Measurements from ENCODE around the gene TUBGCP2. TPM values are rescaled to one million over a fixed set of nuclear protein-coding genes. Genes with fewer than 3 reads are reported as not detected.

Gene TUBGCP2
- total RNA-seq, 2 donors from 2014 or later: 33.6 to 36.6 TPM

- DNase-seq: no peak
- ATAC-seq: no peak
- intact Hi-C loops (cut with DNase I): no loop called here
These were observed 35.6 kb upstream of the TUBGCP2 start for GRCh38 chr10:133344236-133344635.

GRCh38 chr10:133343558-133343957 lies 34.9 kb upstream of the TUBGCP2 start:
- no peak for DNase-seq
- intact Hi-C loops (cut with DNase I): no loop called here
- no peak for ATAC-seq

GRCh38 chr10:133342942-133343341 lies 34.3 kb upstream of the TUBGCP2 start:
- intact Hi-C loops (cut with DNase I): no loop called here
- no peak for DNase-seq

GRCh38 chr10:133341983-133342382 lies 33.3 kb upstream of the TUBGCP2 start:
- intact Hi-C loops (cut with DNase I): no loop called here
- ATAC-seq (no peak), DNase-seq (no peak)

More at GRCh38 chr10:133342942-133343341, 34.3 kb upstream of the TUBGCP2 start:
- no peak for ATAC-seq

GRCh38 chr10:133339708-133340380 lies 31.2 kb upstream of the TUBGCP2 start:
- DNase-seq: no peak
- intact Hi-C loops (cut with DNase I): loop anchor here in 1 of 2 donors (10.0 kb wide), 1 partner anchor 185 kb away; the partner anchor contains the start of gene CYP2E1
- ATAC-seq: no peak

- ATAC-seq (no peak), DNase-seq (no peak)
- intact Hi-C loops (cut with DNase I): loop anchor here in 1 of 2 donors (10.0 kb wide), 1 partner anchor 186 kb away; the partner anchor contains the start of gene CYP2E1
These were observed 29.7 kb upstream of the TUBGCP2 start for GRCh38 chr10:133338080-133339071.

GRCh38 chr10:133337370-133337725 lies 28.7 kb upstream of the TUBGCP2 start:
- ATAC-seq (no peak), DNase-seq (no peak)
- intact Hi-C loops (cut with DNase I): loop anchor here in 1 of 2 donors (10.0 kb wide), 1 partner anchor 187 kb away; the partner anchor contains the start of gene CYP2E1

- intact Hi-C loops (cut with DNase I): loop anchor here in 1 of 2 donors (10.0 kb wide), 1 partner anchor 188 kb away; the partner anchor contains the start of gene CYP2E1
- DNase-seq: no peak
- ATAC-seq: no peak
These were observed 28.1 kb upstream of the TUBGCP2 start, which contains the start of gene CALY for GRCh38 chr10:133336577-133337369. Gene CALY, minus strand, starts transcription at chr10:133336896. Its CDS starts 7,907 bp downstream, at chr10:133328989.

- intact Hi-C loops (cut with DNase I): loop anchor here in 1 of 2 donors (10.0 kb wide), 1 partner anchor 189 kb away; the partner anchor contains the start of gene CYP2E1
- ATAC-seq (peak in 1 of 2 donors; percentile 7), DNase-seq (no peak)
These were observed 27.5 kb upstream of the TUBGCP2 start for GRCh38 chr10:133336118-133336576.

GRCh38 chr10:133335246-133336117 lies 26.8 kb upstream of the TUBGCP2 start:
- ATAC-seq: peak; percentile 41 to 43
- DNase-seq: peak; percentile 69
- intact Hi-C loops (cut with DNase I): loop anchor here in 1 of 2 donors (10.0 kb wide), 1 partner anchor 189 kb away; the partner anchor contains the start of gene CYP2E1

GRCh38 chr10:133334503-133335245 lies 26.0 kb upstream of the TUBGCP2 start:
- intact Hi-C loops (cut with DNase I): loop anchor here in 1 of 2 donors (10.0 kb wide), 1 partner anchor 190 kb away; the partner anchor contains the start of gene CYP2E1
- DNase-seq: no peak
- ATAC-seq: peak in 1 of 2 donors; percentile 49

- ATAC-seq: no peak
- DNase-seq: no peak
- intact Hi-C loops (cut with DNase I): loop anchor here in 1 of 2 donors (10.0 kb wide), 1 partner anchor 192 kb away; the partner anchor contains the start of gene CYP2E1
These were observed 24.4 kb upstream of the TUBGCP2 start for GRCh38 chr10:133332936-133333699.

- peak; percentile 81 to 87 for ATAC-seq
- peak; percentile 90 for DNase-seq
- intact Hi-C loops (cut with DNase I): loop anchor here in 1 of 2 donors (2.0 to 10.0 kb wide), 3 partner anchors 65 to 278 kb away; partner anchors contain the start of genes CYP2E1 and MTG1
These were observed 21.0 kb upstream of the TUBGCP2 start for GRCh38 chr10:133329491-133330202.

- ATAC-seq: no peak
- DNase-seq: no peak
- intact Hi-C loops (cut with DNase I): loop anchor here in 1 of 2 donors (2.0 to 5.0 kb wide), 2 partner anchors 66 to 279 kb away; partner anchors contain the start of gene MTG1
These were observed 20.0 kb upstream of the TUBGCP2 start for GRCh38 chr10:133328358-133329343.

Data from left cardiac atrium (tissue), 4 donors.